Adrenal gland (tissue), 12 donors: ENCODE data around the gene TSPAN18. TPM values are rescaled to one million over a fixed set of nuclear protein-coding genes. Genes with fewer than 3 reads are reported as not detected.

Experiments
- DNase-seq, 7 donors: peaks; one replicate each; pipeline ENCODE4 v3.0.0-alpha.2; 2019 to 2020
- H3K27ac ChIP-seq, 5 donors: fragments of 200-600 bp; sonication (generic) in 4 of 5; 1 replicate in 3 of 5; 2 replicates in 2 of 5; pipeline versions ENCODE4 v1.5.1 to v1.8.0; 2016 to 2020; ENCODE audit warnings: mild to moderate bottlenecking in 1 of 5
- H3K27me3 ChIP-seq: fragments of 200-600 bp; 2 replicates; pipeline ENCODE4 v1.8.0; 2021
- H3K36me3 ChIP-seq, 2 donors: fragments of 200-600 bp; replicated peaks in 1 of 2; 1 replicate in 1 of 2; 2 replicates in 1 of 2; pipeline versions ENCODE4 v1.5.1 to v1.8.0; 2018 to 2022
- H3K4me1 ChIP-seq, 2 donors: fragments of 200-600 bp; replicated peaks in 1 of 2; 1 replicate in 1 of 2; 2 replicates in 1 of 2; pipeline versions ENCODE4 v1.5.1 to v1.8.0; 2018 to 2021
- H3K4me3 ChIP-seq, 4 donors: fragments of 200-600 bp; sonication (generic) in 3 of 4; one replicate each; pipeline ENCODE4 v1.5.1; 2016 to 2018
- H3K9me3 ChIP-seq, 3 donors: fragments of 200-600 bp; sonication (generic) in 1 of 3; replicated peaks in 1 of 3; 1 replicate in 2 of 3; 2 replicates in 1 of 3; pipeline versions ENCODE4 v1.5.1 to v1.8.0; 2016 to 2021
- POLR2A ChIP-seq, 2 donors: fragments of 450-650 bp; IDR thresholded peaks; one replicate each; pipeline ENCODE4 v1.6.1; 2017; ENCODE audit warnings: antibody characterized with exemption in 2 of 2, mild to moderate bottlenecking in 2 of 2, moderate library complexity in 1 of 2
- WGBS, 4 donors: extraction: QIAGEN DNeasy Blood & Tissue Kit in 2 of 4; methylation state at CpG; one replicate each; pipeline versions ENCODE4 v1.1.5 to v1.1.7; 2013 to 2017; 5-methylcytosine and 5-hydroxymethylcytosine counted together
- intact Hi-C, 2 donors: fragments of 100-400 bp; cut with DNase I; formaldehyde crosslinking; loops; one replicate each; pipeline versions ENCODE4 v1.14.1 to v1.15.0; 2022 to 2023
- polyA plus RNA-seq, 3 donors: library from polyadenylated mRNA; stranded (reverse); fragments of 200-250 nt in 2 of 3; fragments of 350-450 nt in 1 of 3; fragmentation: Illumina TruSeq in 1 of 3; extraction: RNeasy Lipid Tissue Mini Kit (QIAGEN cat#74804) in 1 of 3; gene quantifications; one replicate each; pipeline ENCODE4 v1.2.3, GENCODE V29; 2013 to 2014
- total RNA-seq, 9 donors: library from RNA; depleted of rRNA in 4 of 9; stranded (reverse); fragments of >200 nt in 4 of 9; fragments of 120-200 nt in 1 of 9; fragmentation: NEBNext Ultra II Directional in 1 of 9; extraction: Animal tissue kit (Norgen Biotek cat#: 25700) in 1 of 9; gene quantifications; one replicate each; pipeline versions ENCODE4 v1.1.0 to v1.2.4, GENCODE V29; 2013 to 2023
- TF ChIP-seq, protein P1 (sequence below), 6 experiments: fragments of 450-650 bp in 4 of 6; fragments of 200-600 bp in 2 of 6; sonication (generic) in 1 of 6; IDR thresholded peaks; 1 replicate in 5 of 6; 2 replicates in 1 of 6; pipeline versions ENCODE4 v1.5.1 to v1.8.0; 2016 to 2021; ENCODE audit warnings: antibody characterized with exemption in 6 of 6, mild to moderate bottlenecking in 2 of 6, moderate library complexity in 1 of 6
- donor health status: healthy with polysubstance abuse.
- donor health status: Bipolar disorder and iron deficiency.
- donor health status: DM: yes; HTN: yes; CAD: no.
- donor health status: DM: no; HTN: no; CAD: no.
- donor health status: DM: no; HTN: no; CAD: no.
- donor health status: DM: yes; HTN: yes; CAD: no.

Gene TSPAN18
- total and polyA plus RNA-seq, 12 donors: 24.5 to 168 (median 58.4) TPM

GRCh38 chr11:44963136-44963535, 236.4 kb downstream of the TSPAN18 start:
- Histone ChIP-seq H3K4me1 (no peaks in the 10 kb centered on the region), H3K4me3 (no peak overlapping the region), H3K36me3 (no peaks in the 10 kb centered on the region), H3K27ac (no peak overlapping the region), H3K9me3 (no peaks in the 10 kb centered on the region), H3K27me3 (no peaks in the 10 kb centered on the region)
- intact Hi-C loops: no loop called here
- 75 to 90% (median 83%) methylated on average over 3 to 7 of the region's 7 CpGs for WGBS, 4 donors
- DNase-seq: no peak
- TF ChIP-seq, protein P1, sequence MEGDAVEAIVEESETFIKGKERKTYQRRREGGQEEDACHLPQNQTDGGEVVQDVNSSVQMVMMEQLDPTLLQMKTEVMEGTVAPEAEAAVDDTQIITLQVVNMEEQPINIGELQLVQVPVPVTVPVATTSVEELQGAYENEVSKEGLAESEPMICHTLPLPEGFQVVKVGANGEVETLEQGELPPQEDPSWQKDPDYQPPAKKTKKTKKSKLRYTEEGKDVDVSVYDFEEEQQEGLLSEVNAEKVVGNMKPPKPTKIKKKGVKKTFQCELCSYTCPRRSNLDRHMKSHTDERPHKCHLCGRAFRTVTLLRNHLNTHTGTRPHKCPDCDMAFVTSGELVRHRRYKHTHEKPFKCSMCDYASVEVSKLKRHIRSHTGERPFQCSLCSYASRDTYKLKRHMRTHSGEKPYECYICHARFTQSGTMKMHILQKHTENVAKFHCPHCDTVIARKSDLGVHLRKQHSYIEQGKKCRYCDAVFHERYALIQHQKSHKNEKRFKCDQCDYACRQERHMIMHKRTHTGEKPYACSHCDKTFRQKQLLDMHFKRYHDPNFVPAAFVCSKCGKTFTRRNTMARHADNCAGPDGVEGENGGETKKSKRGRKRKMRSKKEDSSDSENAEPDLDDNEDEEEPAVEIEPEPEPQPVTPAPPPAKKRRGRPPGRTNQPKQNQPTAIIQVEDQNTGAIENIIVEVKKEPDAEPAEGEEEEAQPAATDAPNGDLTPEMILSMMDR (IDR thresholded peaks at IDR 0.05): no peak

- H3K36me3 ChIP-seq: no peaks in the 10 kb centered on the region
- TF ChIP-seq, protein P1 (IDR thresholded peaks at IDR 0.05): no peak
- no peak for TF ChIP-seq POLR2A (IDR thresholded peaks at IDR 0.05)
- intact Hi-C loops: no loop called here
- H3K4me1 ChIP-seq: no peaks in the 10 kb centered on the region
- no peak overlapping the region for H3K4me3 ChIP-seq
- H3K27me3 ChIP-seq: no peaks in the 10 kb centered on the region
- no peak for DNase-seq
- 90 to 97% (median 96%) methylated on average over 5 of the region's 5 CpGs for WGBS, 4 donors
- H3K9me3 ChIP-seq: no peaks in the 10 kb centered on the region
- no peak overlapping the region for H3K27ac ChIP-seq
Measured at GRCh38 chr11:44963948-44964347, 237.2 kb downstream of the TSPAN18 start.

DNA sequence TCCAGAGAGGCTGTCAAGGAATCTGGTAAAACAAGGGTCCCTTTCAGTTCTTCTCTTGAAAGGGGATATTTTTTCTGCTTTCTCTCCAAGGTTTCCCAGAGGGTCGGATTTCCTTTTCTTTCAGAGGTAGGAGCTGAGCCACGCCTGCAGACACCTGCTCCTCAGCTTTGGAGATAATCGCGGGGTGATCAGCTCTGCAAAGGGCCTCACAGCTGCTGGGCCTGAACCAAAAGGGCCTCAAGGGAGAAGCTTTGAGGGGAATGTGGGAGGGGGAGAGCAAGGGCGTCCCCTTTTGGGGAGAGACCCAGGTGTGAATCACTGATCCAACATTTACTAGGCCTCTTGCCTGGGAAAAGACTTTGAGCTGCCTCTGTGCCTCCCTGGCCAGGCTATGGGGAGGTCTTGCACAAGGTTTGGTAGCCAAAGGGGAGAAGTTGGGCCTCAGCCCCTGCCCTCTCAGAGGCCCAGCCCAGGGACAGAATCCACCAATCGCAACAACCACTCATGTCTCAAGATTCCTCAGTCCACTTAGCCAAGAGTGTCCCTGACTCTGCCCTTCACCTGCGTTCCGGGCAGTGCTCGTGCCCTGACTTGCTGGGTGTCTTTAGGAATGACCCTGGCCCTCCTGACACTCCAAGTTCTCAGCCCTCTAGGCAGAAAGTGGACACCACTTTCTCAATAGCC, 237.9 kb downstream of the TSPAN18 start:
- TF ChIP-seq POLR2A (IDR thresholded peaks at IDR 0.05): no peak
- TF ChIP-seq, protein P1 (IDR thresholded peaks at IDR 0.05): no peak
- H3K36me3 ChIP-seq: no peaks in the 10 kb centered on the region
- DNase-seq: no peak
- intact Hi-C loops: no loop called here
- no peak overlapping the region for H3K4me3 ChIP-seq
- no peak overlapping the region for H3K27ac ChIP-seq
- no peaks in the 10 kb centered on the region for H3K4me1 ChIP-seq
- H3K9me3 ChIP-seq: no peaks in the 10 kb centered on the region
- 72 to 77% (median 74%) methylated on average over 7 to 9 of the region's 9 CpGs for WGBS, 4 donors
- no peaks in the 10 kb centered on the region for H3K27me3 ChIP-seq

DNA sequence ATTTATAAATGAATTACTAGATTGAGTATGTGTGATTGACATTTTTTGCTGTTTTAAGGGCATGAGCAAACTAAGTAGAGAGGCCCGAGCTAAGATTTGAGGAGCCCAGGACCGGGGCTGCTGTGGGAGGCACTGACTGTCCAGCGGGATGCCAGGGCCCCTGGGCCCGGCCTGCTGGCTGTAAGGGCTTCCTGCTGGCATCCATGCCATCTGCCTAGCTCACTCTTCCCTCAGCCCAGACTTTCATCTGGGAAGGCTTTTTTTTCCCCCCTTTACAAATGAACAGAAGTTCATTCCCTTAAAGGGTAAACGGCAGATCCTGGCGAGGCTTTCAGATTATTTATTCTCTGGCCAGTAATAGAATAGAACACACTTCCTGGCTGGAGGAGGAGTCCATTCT, 239.9 kb downstream of the TSPAN18 start:
- intact Hi-C loops: no loop called here
- Histone ChIP-seq H3K9me3 (no peaks in the 10 kb centered on the region), H3K36me3 (no peaks in the 10 kb centered on the region), H3K4me3 (no peak overlapping the region), H3K27ac (no peak overlapping the region), H3K4me1 (no peaks in the 10 kb centered on the region), H3K27me3 (no peaks in the 10 kb centered on the region)
- 87 to 89% (median 88%) methylated on average over 6 of the region's 6 CpGs for WGBS, 4 donors
- DNase-seq: no peak
- TF ChIP-seq, protein P1 (IDR thresholded peaks at IDR 0.05): no peak
- no peak for TF ChIP-seq POLR2A (IDR thresholded peaks at IDR 0.05)
